ENCODE measurements around the gene SPECC1L.

- TF ChIP-seq CTCF (conservative IDR thresholded peaks at IDR 0.05; ENCODE audit: low read depth, low read length): no peak
- TF ChIP-seq EZH2phosphoT487 (IDR thresholded peaks at IDR 0.05; ENCODE audit: borderline replicate concordance, low read length): no peak
- TF ChIP-seq EZH2 (IDR thresholded peaks at IDR 0.05; ENCODE audit: low read length, unreplicated experiment): no peak
Observed at GRCh38 chr22:24338726-24339451, 68.3 kb downstream of the SPECC1L start.

All from PC-3 (cell line).